Measurements from ENCODE around the gene WNT7B.

WNT7B gene

GRCh38 chr22:46012881-46013281, 35.9 kb upstream of the WNT7B start:
- H3K36me3 ChIP-seq (ENCODE audit: control insufficient read depth, insufficient read depth, low read length) = no peaks in the 10 kb centered on the region
- H3K27me3 ChIP-seq (ENCODE audit: control insufficient read depth, insufficient read depth, low read length) = no peaks in the 10 kb centered on the region
- H3K9ac ChIP-seq (ENCODE audit: low read length) = peak overlapping the region; percentile 98
- H3K4me1 ChIP-seq (ENCODE audit: control insufficient read depth, insufficient read depth, low read length) = peaks cover 26% of the 10 kb centered on the region
- H3K9me3 ChIP-seq (ENCODE audit: control insufficient read depth, low read length) = peaks cover 5% of the 10 kb centered on the region
- H3K4me3 ChIP-seq (ENCODE audit: low read length) = no peak overlapping the region

- peaks cover 32% of the 10 kb centered on the region for H3K4me1 ChIP-seq (ENCODE audit: control insufficient read depth, insufficient read depth, low read length)
- no peaks in the 10 kb centered on the region for H3K36me3 ChIP-seq (ENCODE audit: control insufficient read depth, insufficient read depth, low read length)
- H3K9ac ChIP-seq (ENCODE audit: low read length) = no peak overlapping the region
- no peak overlapping the region for H3K4me3 ChIP-seq (ENCODE audit: low read length)
- H3K27me3 ChIP-seq (ENCODE audit: control insufficient read depth, insufficient read depth, low read length) = no peaks in the 10 kb centered on the region
- H3K9me3 ChIP-seq (ENCODE audit: control insufficient read depth, low read length) = peaks cover 5% of the 10 kb centered on the region
Observed at GRCh38 chr22:46012182-46012880, 35.4 kb upstream of the WNT7B start.

- no peak overlapping the region for H3K4me3 ChIP-seq (ENCODE audit: low read length)
- H3K9ac ChIP-seq (ENCODE audit: low read length) = no peak overlapping the region
- peaks cover 38% of the 10 kb centered on the region for H3K4me1 ChIP-seq (ENCODE audit: control insufficient read depth, insufficient read depth, low read length)
- no peaks in the 10 kb centered on the region for H3K36me3 ChIP-seq (ENCODE audit: control insufficient read depth, insufficient read depth, low read length)
- peaks cover 5% of the 10 kb centered on the region for H3K9me3 ChIP-seq (ENCODE audit: control insufficient read depth, low read length)
- H3K27me3 ChIP-seq (ENCODE audit: control insufficient read depth, insufficient read depth, low read length) = no peaks in the 10 kb centered on the region
Observed at GRCh38 chr22:46011627-46012181, 34.7 kb upstream of the WNT7B start.

- H3K27me3 ChIP-seq (ENCODE audit: control insufficient read depth, insufficient read depth, low read length) = no peaks in the 10 kb centered on the region
- H3K4me3 ChIP-seq (ENCODE audit: low read length) = no peak overlapping the region
- no peak overlapping the region for H3K9ac ChIP-seq (ENCODE audit: low read length)
- H3K36me3 ChIP-seq (ENCODE audit: control insufficient read depth, insufficient read depth, low read length) = no peaks in the 10 kb centered on the region
- peaks cover 44% of the 10 kb centered on the region for H3K4me1 ChIP-seq (ENCODE audit: control insufficient read depth, insufficient read depth, low read length)
- H3K9me3 ChIP-seq (ENCODE audit: control insufficient read depth, low read length) = peaks cover 5% of the 10 kb centered on the region
Observed at GRCh38 chr22:46010951-46011626, 34.1 kb upstream of the WNT7B start.

- H3K9me3 ChIP-seq (ENCODE audit: control insufficient read depth, low read length) = peaks cover 5% of the 10 kb centered on the region
- no peak overlapping the region for H3K4me3 ChIP-seq (ENCODE audit: low read length)
- no peaks in the 10 kb centered on the region for H3K36me3 ChIP-seq (ENCODE audit: control insufficient read depth, insufficient read depth, low read length)
- peaks cover 45% of the 10 kb centered on the region for H3K4me1 ChIP-seq (ENCODE audit: control insufficient read depth, insufficient read depth, low read length)
- H3K27me3 ChIP-seq (ENCODE audit: control insufficient read depth, insufficient read depth, low read length) = no peaks in the 10 kb centered on the region
- H3K9ac ChIP-seq (ENCODE audit: low read length) = no peak overlapping the region
Observed at GRCh38 chr22:46010207-46010867, 33.4 kb upstream of the WNT7B start.

- Histone ChIP-seq H3K9ac (ENCODE audit: low read length) (no peak overlapping the region), H3K4me1 (ENCODE audit: control insufficient read depth, insufficient read depth, low read length) (peaks cover 40% of the 10 kb centered on the region), H3K36me3 (ENCODE audit: control insufficient read depth, insufficient read depth, low read length) (no peaks in the 10 kb centered on the region), H3K9me3 (ENCODE audit: control insufficient read depth, low read length) (peaks cover 5% of the 10 kb centered on the region), H3K4me3 (ENCODE audit: low read length) (no peak overlapping the region), H3K27me3 (ENCODE audit: control insufficient read depth, insufficient read depth, low read length) (no peaks in the 10 kb centered on the region)
Observed at GRCh38 chr22:46009730-46010129, 32.8 kb upstream of the WNT7B start.

- peaks cover 5% of the 10 kb centered on the region for H3K9me3 ChIP-seq (ENCODE audit: control insufficient read depth, low read length)
- peaks cover 37% of the 10 kb centered on the region for H3K4me1 ChIP-seq (ENCODE audit: control insufficient read depth, insufficient read depth, low read length)
- no peak overlapping the region for H3K4me3 ChIP-seq (ENCODE audit: low read length)
- H3K27me3 ChIP-seq (ENCODE audit: control insufficient read depth, insufficient read depth, low read length) = no peaks in the 10 kb centered on the region
- no peak overlapping the region for H3K9ac ChIP-seq (ENCODE audit: low read length)
- no peaks in the 10 kb centered on the region for H3K36me3 ChIP-seq (ENCODE audit: control insufficient read depth, insufficient read depth, low read length)
Observed at GRCh38 chr22:46008836-46009596, 32.1 kb upstream of the WNT7B start.

- no peak overlapping the region for H3K4me3 ChIP-seq (ENCODE audit: low read length)
- H3K9ac ChIP-seq (ENCODE audit: low read length) = no peak overlapping the region
- peaks cover 5% of the 10 kb centered on the region for H3K9me3 ChIP-seq (ENCODE audit: control insufficient read depth, low read length)
- H3K4me1 ChIP-seq (ENCODE audit: control insufficient read depth, insufficient read depth, low read length) = peaks cover 35% of the 10 kb centered on the region
- H3K27me3 ChIP-seq (ENCODE audit: control insufficient read depth, insufficient read depth, low read length) = no peaks in the 10 kb centered on the region
- no peaks in the 10 kb centered on the region for H3K36me3 ChIP-seq (ENCODE audit: control insufficient read depth, insufficient read depth, low read length)
Observed at GRCh38 chr22:46008291-46008690, 31.3 kb upstream of the WNT7B start.

GRCh38 chr22:46007848-46008261, 30.9 kb upstream of the WNT7B start:
- Histone ChIP-seq H3K4me1 (ENCODE audit: control insufficient read depth, insufficient read depth, low read length) (peaks cover 31% of the 10 kb centered on the region), H3K4me3 (ENCODE audit: low read length) (no peak overlapping the region), H3K27me3 (ENCODE audit: control insufficient read depth, insufficient read depth, low read length) (no peaks in the 10 kb centered on the region), H3K9me3 (ENCODE audit: control insufficient read depth, low read length) (peaks cover 5% of the 10 kb centered on the region), H3K36me3 (ENCODE audit: control insufficient read depth, insufficient read depth, low read length) (no peaks in the 10 kb centered on the region), H3K9ac (ENCODE audit: low read length) (peak overlapping the region; percentile 53)

GRCh38 chr22:46007003-46007847, 30.3 kb upstream of the WNT7B start:
- peak overlapping the region; percentile 19 for H3K4me3 ChIP-seq (ENCODE audit: low read length)
- H3K9me3 ChIP-seq (ENCODE audit: control insufficient read depth, low read length) = peaks cover 5% of the 10 kb centered on the region
- H3K36me3 ChIP-seq (ENCODE audit: control insufficient read depth, insufficient read depth, low read length) = no peaks in the 10 kb centered on the region
- peak overlapping the region; percentile 53 for H3K9ac ChIP-seq (ENCODE audit: low read length)
- H3K27me3 ChIP-seq (ENCODE audit: control insufficient read depth, insufficient read depth, low read length) = no peaks in the 10 kb centered on the region
- H3K4me1 ChIP-seq (ENCODE audit: control insufficient read depth, insufficient read depth, low read length) = peaks cover 24% of the 10 kb centered on the region
